ENCODE results near the gene SAGE1.
A peak's percentile ranks its signal among the peaks of the same experiment; 100 is the strongest.
"Not testable (repeated sequence)": the region's sequence is repeated elsewhere in the genome, so short reads cannot be mapped to it uniquely, and the experiment has no call there.

Gene SAGE1, protein sequence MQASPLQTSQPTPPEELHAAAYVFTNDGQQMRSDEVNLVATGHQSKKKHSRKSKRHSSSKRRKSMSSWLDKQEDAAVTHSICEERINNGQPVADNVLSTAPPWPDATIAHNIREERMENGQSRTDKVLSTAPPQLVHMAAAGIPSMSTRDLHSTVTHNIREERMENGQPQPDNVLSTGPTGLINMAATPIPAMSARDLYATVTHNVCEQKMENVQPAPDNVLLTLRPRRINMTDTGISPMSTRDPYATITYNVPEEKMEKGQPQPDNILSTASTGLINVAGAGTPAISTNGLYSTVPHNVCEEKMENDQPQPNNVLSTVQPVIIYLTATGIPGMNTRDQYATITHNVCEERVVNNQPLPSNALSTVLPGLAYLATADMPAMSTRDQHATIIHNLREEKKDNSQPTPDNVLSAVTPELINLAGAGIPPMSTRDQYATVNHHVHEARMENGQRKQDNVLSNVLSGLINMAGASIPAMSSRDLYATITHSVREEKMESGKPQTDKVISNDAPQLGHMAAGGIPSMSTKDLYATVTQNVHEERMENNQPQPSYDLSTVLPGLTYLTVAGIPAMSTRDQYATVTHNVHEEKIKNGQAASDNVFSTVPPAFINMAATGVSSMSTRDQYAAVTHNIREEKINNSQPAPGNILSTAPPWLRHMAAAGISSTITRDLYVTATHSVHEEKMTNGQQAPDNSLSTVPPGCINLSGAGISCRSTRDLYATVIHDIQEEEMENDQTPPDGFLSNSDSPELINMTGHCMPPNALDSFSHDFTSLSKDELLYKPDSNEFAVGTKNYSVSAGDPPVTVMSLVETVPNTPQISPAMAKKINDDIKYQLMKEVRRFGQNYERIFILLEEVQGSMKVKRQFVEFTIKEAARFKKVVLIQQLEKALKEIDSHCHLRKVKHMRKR
- 0 to 1.1 (median 0) reads per million in 17 experiments for total RNA-seq

- no peak for DNase-seq
Observed at GRCh38 chrX:135893294-135893817, at the start of gene SAGE1, which contains the start of gene CT45A10. SAGE1 (plus strand) TSS chrX:135893716; CDS start chrX:135896243, 2,527 bp downstream. CT45A10 (minus strand) TSS chrX:135893444; CDS start chrX:135885344, 8,100 bp downstream.

GRCh38 chrX:135854438-135854837 lies 39.1 kb upstream of the SAGE1 start, which contains the start of gene CT45A8:
CT45A8 (minus strand) TSS chrX:135854538; CDS start chrX:135850783, 3,755 bp downstream.
- DNase-seq: not testable (repeated sequence)

- not testable (repeated sequence) for DNase-seq
Observed at GRCh38 chrX:135871712-135872111, 21.8 kb upstream of the SAGE1 start, which contains the start of gene CT45A9. CT45A9 (minus strand) TSS chrX:135871812; CDS start chrX:135868061, 3,751 bp downstream.

GRCh38 chrX:135882741-135883140 lies 10.8 kb upstream of the SAGE1 start:
- peak in 2 of 4 experiments; percentile 2 to 4 for DNase-seq

- DNase-seq: not testable (repeated sequence)
Observed at GRCh38 chrX:135888230-135888629, 5.3 kb upstream of the SAGE1 start.

- DNase-seq: peak in 3 of 4 experiments; percentile 1 to 38 (median 10)
Observed at GRCh38 chrX:135888976-135889375, 4.5 kb upstream of the SAGE1 start.

DNA sequence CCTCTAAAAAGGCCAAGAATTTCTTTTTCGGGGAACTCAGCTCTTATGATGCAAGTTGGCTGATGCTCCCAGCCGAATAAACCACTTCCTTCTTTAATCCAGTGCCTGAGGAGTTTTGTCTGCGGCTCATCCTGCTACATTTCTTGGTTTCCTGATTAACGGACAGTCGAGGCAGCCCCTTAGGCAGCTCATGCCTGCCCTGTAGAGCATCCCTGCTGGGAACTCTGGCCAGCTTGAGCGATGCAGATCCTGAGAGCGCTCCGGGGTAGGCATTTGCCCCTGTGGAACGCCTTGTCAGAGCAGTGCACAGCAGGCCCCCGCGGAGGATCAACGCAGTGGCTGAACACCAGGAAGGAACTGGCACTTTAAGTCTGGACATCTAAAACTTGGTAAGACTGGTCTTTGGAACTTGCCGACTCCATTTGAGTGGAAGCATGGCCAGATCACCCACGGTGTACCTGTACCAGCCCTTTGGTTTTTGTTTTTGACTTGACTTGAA lies 3.4 kb upstream of the SAGE1 start:
- peak in 1 of 4 experiments; percentile 6 for DNase-seq

- DNase-seq: no peak
Observed at GRCh38 chrX:135892781-135893180, 735 bp upstream of the SAGE1 start.

DNA sequence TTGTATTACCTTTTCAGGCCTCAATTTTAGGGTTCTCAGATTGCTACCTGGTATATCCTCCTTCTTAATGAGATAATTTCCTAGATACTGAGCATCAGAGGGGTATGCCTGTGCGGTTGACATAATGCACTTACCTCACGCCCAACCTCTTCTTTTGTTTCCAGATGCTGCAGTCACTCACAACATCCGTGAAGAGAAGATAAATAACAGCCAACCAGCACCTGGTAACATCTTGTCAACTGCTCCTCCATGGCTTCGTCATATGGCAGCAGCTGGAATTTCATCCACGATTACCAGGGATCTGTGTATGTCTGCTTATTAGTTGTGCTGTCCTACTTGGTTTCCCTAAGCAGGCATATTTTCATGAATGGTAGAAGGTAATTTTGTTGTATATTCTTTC lies 16.7 kb downstream of the SAGE1 start:
- no peak for DNase-seq

DNA sequence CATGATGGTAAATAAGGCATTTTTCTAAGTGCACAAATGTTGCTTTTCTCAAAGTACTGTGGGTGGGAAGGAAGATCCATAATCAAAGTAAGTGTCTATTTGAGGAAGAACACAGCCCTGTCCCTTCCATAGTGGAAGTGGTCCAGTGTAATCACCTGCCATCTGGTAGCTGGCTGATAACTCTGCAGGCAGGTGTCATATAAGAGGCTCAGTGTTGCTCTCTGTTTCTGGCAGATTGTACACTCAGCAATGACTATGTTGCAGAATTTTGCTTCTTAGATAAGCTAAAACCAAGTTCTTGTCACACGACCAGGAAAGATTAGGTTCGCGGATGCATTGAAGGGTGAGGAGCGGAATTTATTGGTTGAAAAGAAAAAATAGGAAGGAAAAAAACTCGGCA lies 20.9 kb downstream of the SAGE1 start:
- DNase-seq: no peak

GRCh38 chrX:135920516-135920915 lies 27.0 kb downstream of the SAGE1 start:
- not testable (repeated sequence) for DNase-seq

DNA sequence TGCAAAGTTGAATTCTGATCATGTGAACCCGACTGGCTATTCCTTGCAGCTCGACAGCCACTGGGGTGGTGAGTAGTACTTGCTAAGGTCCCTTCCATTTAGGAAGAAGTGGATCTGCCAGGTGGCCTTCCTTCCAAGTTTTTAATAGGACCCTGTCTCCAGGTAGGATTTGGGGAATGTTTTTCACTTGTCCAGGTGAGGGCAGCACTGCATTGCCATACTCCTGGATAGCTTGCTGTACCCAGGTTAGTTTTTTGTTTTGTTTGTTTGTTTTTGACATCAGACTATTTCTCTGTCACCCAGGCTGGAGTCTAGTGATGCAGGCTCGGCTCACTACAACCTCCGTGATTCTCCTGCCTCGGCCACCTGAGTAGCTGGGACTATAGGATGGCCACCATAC lies 29.8 kb downstream of the SAGE1 start:
- no peak for DNase-seq

DNA sequence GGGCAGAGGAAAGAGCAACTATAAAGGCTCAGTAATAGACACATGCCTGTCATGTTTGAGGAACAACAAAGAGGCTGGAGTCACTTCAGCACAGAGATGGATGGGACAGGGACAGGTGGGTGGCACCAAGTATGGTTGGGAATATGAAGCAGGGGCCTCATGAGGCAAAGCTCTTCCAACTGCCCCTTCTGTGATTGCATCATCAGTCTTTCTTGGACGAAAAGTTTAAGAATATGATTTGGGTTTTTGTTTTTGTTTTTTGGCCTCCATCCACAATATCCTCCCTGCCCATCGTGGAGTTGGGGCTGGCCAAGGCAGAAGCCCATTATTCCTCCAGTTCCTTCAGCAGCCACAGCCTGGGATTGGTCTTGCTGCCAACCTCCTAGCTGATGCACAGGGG lies 34.4 kb downstream of the SAGE1 start:
- DNase-seq: no peak

GRCh38 chrX:135931644-135932487 lies 38.4 kb downstream of the SAGE1 start:
- DNase-seq: peak; percentile 48 to 73 (median 56)

GRCh38 chrX:135944486-135944885 lies 51.0 kb downstream of the SAGE1 start:
- DNase-seq: peak in 2 of 4 experiments; percentile 4 to 10

DNA sequence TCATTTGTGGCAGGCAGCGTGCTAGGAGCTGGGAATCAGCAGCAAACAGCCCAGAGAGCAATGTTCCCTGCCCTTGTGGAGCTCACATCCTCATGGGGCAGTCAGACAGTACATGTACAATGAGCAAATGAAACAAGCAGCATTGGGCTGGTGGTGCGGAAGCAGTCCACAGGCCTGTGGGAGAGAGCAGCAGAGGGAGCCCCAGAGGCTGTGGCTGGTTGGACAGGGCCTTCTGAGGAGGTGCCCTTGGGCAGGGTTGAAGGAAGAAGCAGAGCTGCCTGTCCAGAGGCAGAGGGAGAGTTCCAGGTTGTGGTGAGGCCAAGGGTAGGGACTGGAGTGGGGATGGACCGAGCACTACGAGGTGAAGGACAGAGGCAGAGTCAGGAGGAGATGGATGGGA lies 57.8 kb downstream of the SAGE1 start:
- no peak for DNase-seq

Measured in suppressor macrophage (primary cell).